Testis (tissue), 2 donors: ENCODE data around the gene CACNG4.

Experiments used
- POLR2A ChIP-seq: fragments of 450-650 bp; IDR thresholded peaks from one replicate; pipeline ENCODE4 v1.6.1; 2017; ENCODE audit warnings: antibody characterized with exemption, mild to moderate bottlenecking, moderate library complexity
- TF ChIP-seq, protein P1 (sequence below), 3 experiments: fragments of 450-650 bp in 2 of 3; fragments of 200-600 bp in 1 of 3; sonication (generic) in 1 of 3; IDR thresholded peaks; one replicate each; pipeline ENCODE4 v1.5.1; 2016 to 2019; ENCODE audit warnings: antibody characterized with exemption in 3 of 3, mild to moderate bottlenecking in 2 of 3, moderate library complexity in 1 of 3

DNA sequence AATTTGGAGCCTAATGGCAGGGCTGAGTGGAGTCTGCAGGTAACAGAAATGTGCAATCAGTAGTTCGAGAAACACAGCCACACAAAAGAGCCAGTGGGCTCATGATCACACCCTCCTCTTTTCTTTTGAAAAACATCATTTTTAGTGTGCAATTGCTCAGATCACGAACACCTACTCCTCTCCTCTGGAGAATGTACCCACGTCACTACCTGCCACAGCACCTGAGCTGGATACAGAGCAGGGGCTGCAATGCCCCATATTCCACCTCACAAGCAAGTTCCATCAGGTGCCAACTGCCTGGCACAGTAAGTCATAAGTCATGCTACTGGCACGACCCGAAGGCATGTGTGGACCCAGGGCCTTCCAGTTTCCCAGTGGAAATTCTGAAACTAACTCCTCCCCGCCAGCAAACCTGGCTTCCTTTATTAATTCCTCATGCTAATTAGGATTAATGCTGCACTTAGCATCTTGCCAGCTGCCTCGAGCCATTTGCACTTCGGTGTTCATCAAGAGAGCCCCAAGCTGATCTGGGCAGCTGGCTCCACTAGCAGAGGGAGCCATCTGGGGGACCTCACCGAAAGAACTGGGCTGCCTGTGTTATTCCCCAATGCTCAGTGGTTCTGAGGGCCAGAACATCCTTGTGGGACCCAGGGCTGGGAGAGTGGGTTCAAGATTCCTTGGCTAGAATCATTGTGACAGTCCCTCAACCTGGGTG is 2.4 kb downstream of the CACNG4 start:
- no peak for TF ChIP-seq POLR2A
- TF ChIP-seq, protein P1, sequence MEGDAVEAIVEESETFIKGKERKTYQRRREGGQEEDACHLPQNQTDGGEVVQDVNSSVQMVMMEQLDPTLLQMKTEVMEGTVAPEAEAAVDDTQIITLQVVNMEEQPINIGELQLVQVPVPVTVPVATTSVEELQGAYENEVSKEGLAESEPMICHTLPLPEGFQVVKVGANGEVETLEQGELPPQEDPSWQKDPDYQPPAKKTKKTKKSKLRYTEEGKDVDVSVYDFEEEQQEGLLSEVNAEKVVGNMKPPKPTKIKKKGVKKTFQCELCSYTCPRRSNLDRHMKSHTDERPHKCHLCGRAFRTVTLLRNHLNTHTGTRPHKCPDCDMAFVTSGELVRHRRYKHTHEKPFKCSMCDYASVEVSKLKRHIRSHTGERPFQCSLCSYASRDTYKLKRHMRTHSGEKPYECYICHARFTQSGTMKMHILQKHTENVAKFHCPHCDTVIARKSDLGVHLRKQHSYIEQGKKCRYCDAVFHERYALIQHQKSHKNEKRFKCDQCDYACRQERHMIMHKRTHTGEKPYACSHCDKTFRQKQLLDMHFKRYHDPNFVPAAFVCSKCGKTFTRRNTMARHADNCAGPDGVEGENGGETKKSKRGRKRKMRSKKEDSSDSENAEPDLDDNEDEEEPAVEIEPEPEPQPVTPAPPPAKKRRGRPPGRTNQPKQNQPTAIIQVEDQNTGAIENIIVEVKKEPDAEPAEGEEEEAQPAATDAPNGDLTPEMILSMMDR (IDR thresholded peaks at IDR 0.05), result no peak
